GM19463 (cell line): ENCODE measurements around the gene BCAN.

Experiments
- ATAC-seq: cut with Tn5 transposase; IDR thresholded peaks from one replicate; pipeline ENCODE4 v1.9.1; 2021; ENCODE audit warnings: mild to moderate bottlenecking, moderate library complexity; ENCODE audit not compliant: unreplicated experiment

Gene BCAN

GRCh38 chr1:156675210-156676113 is 33.5 kb downstream of the BCAN start:
- no peak for ATAC-seq

GRCh38 chr1:156676114-156676819 is 34.4 kb downstream of the BCAN start:
- ATAC-seq: no peak

DNA sequence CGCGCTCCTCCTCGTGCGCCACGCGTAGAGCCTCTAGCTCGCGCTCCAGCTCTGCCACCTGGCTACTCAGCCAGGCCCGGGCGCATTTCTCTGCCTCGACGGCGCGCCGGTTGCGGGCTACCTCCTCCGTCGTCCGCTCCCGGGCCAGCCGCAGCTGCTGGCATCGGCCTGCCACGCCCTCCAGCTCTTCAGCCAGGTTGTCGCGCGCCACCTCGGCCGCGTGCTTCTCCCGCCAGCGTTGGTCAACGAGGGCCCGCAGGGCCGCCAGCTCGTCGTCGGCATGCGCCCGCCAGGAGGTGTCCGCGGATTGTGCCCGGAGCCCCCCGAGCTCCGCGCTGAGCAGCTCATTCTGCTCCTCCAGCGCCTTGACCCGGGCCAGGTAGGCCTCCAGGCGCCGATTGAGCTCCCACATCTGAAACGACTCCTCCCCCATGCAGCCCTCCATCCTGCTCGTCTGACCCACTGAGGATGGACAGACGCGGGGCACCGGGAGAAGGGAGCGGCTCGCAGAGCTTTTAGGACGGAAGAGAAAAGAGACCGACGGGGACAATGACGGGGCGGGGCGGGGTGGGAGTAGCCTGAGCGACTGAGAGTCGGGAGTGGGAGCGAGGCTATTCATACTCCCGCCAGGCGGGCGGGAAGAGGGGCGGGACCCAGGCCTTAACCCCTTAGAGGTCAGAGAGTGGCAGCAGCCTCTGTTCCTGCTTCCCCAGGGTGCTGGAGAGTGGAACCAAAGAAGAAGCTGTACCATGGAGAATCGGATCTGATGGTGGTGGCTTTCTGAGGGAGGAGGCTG is 35.1 kb downstream of the BCAN start, which contains the start of gene NES:
NES (minus strand) TSS at position 588 of the 796 bp plus-strand sequence; CDS start at position 445, 143 bp downstream.
- ATAC-seq: no peak

DNA sequence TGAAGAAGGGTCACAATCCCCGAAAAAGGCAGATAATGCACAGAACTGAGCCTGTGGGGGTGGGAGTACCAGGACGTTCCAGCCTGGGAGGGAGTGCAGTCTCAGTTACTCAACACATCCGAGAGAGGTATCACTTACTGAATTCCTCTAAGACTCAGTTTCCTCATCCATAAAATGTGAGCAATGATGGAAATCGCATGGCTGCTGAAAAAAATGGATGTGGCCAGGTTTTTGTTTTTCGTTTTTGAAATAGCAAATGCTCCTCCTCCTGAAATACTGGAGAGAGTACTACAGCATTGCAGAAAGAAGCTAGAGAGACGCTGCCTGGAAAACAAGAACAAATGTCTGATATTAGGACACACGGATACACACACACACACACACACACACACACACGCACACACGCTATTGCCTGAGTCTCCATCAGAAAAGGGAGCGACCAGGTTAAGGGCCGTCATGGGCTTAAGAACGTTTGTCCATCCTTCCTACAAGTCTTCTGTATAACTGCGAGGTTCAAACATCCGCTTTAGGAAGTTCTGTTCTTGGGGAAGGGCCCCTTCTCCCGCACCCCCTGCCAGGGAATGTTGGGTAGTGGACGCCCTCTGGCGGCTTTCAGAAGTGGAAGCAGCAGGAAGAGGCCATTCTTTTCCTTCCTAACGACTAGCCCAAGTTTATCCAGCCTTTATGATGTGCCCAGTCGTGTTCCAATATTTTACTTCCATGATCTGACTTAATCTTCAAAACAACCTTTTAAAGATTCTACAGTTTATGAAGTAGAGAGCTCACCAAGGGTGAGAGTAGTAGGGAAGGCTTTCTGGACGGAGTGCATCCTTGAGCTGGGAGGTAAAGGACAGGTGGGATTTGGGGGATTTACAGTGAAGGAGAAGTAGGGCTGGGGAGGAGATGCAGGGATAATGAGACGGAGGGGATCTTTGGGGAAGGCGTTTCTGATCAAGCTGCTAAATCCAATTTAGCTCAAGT is 36.0 kb downstream of the BCAN start:
- no peak for ATAC-seq

- no peak for ATAC-seq
These were observed 38.1 kb downstream of the BCAN start for GRCh38 chr1:156680056-156680455.

DNA sequence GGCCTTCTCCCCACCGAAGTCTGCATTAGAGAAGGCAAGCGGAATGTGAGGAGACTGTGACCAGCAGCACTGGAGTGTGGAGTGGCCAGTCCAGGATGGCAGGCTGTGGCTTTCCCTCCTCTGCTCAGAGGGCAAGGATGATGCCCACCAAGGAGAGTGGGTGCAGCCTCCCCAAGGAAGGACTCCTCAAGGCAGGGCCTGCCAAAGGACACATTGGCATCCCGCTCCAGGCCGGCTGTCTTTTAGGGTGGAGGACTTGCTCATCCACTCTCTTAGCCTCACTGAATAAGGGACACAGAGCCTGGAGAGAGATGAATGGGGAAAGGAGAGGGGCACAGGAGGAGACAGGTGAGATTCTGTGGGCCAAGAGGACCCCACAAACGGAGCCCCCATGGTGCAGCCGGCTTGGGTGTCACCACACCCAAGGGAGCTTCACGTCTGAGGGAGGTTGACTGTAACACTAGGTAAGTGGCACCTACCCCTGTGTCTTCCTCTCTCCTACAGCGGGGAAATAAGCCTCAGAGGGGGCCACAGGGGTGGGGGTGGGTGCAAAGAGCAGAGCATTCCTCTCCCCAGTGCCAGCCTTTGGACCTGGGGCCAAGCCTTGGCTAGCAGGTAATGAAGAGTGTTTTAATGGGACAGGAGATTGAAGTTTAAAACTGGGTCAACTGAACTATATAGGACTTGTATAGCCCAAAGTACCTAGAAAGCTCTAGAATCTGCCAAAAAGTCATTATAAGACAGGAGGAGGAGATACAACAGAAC is 39.5 kb downstream of the BCAN start:
- ATAC-seq: no peak

GRCh38 chr1:156682166-156682890 is 40.4 kb downstream of the BCAN start:
- no peak for ATAC-seq

DNA sequence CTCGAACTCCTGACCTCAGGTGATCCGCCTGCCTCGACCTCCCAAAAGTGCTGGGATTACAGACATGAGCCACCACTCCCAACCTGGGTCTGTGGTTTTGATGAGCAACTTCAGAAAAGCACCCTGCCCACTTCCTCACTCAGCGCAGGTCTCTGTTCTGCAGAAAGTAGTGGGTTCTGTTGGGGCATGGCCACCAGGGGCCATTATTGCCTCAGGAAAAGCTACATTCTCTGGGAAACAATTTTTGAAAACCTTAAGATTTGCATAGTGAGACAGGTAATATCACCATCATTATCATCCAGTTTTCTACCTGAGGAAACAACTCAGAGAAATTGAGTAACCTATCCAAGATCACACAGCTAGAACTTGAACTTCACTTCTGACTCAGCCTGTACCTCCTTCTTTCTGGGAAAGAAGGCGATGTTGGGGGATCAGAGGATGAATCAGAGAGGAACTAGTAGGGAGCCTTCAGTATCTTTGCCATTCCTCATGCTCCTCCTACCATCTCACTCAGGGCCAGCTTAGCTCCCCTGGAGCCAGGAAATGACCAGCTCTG is 42.4 kb downstream of the BCAN start:
- no peak for ATAC-seq

DNA sequence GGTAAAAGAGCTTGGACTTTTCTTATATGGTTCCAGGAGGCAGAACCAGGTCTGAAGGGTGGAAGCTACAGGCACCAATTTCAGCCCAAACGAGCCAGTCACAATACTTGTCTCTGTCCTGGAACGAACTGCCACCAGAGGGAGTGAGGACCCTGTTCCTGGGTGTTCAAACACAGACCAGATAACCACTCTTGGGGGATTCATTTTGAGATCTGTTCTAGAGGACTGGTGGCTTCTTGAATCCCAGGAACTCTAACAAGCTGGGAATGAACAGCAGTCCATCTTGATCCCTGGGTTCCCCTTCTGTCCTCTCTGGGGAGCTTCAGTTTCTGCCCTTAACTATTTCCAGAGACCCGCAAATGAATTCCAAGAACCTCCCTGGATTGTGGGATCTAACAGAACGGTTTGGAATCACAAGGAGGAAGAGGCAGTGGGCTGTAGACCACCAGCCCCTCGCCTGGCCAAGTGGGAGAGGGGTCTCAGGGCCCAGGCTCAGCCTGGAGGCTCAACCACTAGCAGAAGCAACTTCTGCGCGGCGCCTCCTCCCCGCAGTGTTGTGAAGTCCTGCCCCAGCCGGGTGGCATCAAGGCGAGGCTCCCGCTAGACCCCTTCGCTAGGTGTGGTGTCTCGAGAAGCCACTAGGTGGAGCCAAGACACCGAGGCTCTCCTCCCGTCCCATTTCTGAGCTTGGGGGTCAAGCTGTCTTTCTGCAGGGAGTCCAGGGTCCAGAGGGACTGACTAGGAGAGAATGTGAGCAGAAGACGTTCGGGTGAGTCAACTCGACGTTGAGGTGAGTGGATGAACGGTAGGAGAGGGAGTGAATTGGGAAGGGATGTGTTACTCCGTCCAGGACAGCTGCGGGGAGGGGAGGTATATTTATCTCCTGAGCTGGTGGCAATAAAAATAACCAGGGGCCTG is 47.4 kb downstream of the BCAN start:
- ATAC-seq: peak; percentile 76

DNA sequence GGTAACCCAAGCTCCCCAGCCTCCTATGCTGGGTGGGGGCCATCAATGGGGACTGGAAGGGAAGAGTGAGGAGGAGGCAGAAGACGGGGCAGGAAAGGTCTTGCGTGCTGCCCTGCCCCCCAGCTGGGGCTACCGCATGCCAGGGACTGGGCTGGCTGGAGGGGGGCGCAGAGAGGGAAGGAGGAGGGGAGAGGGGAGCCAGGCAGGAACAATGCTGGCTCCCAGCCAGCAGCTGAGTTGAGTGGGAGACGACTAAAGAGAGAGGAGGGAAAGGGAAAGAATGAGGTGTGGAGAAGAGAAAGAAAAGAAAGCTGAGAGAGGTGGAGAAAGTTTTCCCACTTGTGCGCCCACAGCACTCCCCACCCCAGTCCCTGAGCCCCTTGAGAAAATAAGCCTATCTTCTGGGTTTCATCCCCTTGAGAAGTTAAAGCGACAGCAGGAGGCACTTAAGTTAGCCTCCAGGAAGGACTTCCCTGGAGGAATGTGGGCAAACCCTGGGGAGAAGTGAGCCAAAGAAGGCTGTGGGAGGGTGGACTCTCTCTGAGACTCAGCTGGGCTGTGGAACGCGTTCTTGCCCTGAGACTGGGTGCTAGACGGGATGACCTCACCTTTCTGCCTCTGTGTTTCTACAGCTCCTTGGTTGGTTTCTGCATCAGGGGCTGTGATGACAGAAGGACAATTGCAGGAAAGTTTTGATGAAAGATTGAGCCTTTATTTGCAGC is 48.2 kb downstream of the BCAN start:
- no peak for ATAC-seq

- ATAC-seq: no peak
These were observed 48.7 kb downstream of the BCAN start for GRCh38 chr1:156690675-156691036.

DNA sequence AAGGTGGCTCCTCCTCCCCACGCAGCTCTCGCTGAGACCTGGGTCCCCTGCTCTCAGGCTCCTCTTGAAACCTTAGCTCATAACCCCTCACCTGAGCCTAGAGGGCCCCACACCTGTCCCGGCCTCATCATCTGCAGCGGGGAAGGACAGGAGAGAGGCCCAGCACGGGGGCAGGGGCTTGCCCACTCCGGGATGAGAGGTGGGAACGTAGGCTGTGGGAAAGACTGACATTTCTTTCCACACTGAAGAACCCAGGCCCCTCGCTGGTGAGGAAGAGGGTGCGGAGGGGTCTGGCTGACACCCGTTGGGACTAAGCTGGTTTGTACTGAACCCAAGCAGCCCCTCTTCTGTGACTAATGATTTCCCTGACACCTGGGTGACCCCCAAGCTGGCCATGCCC is 49.3 kb downstream of the BCAN start:
- no peak for ATAC-seq

- no peak for ATAC-seq
These were observed 49.9 kb downstream of the BCAN start for GRCh38 chr1:156691665-156692440.

DNA sequence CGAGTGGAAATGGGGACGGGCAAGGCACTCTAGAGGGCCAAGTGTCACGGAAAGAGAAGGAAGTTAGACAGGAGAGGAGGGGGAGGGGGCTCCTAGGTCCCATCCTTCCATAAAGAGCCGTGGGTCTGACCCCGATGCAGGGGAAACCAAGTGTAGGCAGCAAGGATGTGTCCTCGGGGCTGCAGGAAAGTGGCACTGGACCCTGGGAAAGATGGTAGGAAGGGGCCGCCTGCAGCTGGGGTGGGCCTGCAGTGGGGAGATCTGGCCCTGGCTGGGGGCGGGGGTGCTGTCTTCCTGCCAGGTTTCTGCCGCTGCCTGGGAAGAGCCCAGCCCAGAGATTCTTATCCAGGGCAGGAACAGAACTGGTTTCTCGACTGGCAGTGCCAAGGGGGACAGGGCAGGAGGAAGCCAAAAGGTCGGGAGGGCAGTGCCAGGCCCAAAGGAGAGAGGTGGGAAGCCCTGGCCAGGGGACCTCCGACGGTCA is 50.6 kb downstream of the BCAN start:
- ATAC-seq: no peak

- no peak for ATAC-seq
These were observed 51.3 kb downstream of the BCAN start for GRCh38 chr1:156692925-156693847.
